Hematopoietic multipotent progenitor cell treated with erythropoietin and hydrocortisone succinate and interleukin-3 and kit ligand, for 8 days (in vitro differentiated cells): ENCODE measurements around the gene RGS2.

ENCODE experiments used
- DNase-seq: peaks from one replicate; pipeline ENCODE4 v3.0.0-alpha.2; 2015

RGS2 gene

GRCh38 chr1:192832492-192832891 is 23.7 kb downstream of the RGS2 start:
- DNase-seq = no peak

GRCh38 chr1:192835116-192835515 is 26.3 kb downstream of the RGS2 start:
- no peak for DNase-seq

DNA sequence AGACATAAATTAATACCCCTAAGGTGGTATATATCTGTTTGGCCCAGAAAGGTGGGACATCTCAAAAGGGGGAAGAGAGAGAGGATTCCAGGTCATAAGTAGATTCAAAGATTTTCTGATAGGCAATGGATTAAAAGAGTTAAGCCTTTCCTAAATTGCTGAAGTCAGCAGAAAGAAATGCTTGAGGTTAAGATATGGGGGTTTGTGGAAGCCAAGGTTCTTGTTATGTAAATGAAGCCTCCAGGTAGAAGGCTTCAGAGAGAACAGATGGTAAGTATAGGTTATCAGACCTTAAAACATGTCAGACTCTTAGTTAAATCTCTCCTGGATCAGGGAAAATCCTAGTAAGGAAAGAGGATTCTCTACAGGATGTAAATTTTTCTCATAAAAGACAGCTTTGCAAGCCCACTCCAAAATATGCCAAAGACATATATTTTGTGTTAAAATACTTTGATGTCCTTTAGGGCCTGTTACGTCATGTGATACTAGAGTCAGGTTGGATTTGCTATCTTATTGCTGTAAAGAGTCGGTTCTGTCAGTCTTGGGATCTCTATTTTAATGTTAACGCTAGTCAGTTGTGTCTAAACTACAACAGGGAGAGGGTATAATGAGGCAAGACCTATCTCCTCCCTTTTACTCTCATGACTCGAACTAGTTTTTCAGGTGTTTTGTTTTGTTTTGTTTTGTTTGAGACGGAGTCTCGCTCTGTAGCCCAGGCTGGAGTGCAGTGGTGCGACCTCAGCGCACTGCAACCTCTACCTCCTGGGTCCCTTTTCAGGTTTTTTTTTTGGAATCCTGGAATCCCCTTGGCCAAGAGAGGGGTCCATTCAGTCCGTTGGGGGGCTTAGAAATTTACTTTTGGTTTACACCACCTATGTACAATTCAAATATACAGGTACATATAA is 30.6 kb downstream of the RGS2 start:
- DNase-seq = no peak

GRCh38 chr1:192844360-192844759 is 35.5 kb downstream of the RGS2 start:
- DNase-seq = no peak

DNA sequence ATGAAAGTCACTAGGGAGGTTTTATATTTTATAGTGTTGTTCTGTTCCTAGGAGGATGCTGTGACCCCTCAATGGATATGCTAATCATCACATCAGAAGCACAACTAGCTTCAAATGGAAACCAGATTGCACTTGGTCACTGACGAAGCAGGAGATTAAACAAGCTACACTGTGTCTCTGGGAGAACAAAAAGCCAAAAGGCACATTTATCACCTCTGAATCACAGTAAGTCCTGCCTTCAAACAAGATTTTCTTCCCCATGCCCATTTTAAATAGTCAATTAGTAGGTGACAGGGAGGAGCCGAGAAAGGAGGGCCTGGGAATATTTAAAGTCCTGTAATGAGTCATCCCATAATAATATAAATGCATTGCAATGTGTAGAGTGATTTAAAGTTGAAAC is 38.1 kb downstream of the RGS2 start:
- DNase-seq = no peak

DNA sequence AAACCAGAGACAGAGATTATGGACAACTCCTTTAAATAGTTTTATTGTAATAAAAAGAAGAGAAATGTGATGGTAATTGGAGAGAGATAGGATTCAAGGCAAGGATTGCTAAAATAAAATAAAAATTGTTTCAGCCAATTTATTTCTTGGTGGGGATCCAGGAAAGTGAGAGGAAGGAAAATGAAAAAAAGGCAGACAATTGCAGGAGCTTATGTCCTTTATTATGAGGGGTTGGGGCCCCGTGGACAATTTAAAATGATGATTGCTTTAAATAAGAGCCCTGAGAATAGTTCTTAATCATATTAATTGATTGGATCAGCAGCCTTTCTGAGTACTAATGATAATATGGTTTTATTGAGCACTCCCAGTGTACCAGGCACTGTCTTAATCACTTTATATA is 40.2 kb downstream of the RGS2 start:
- DNase-seq = no peak

DNA sequence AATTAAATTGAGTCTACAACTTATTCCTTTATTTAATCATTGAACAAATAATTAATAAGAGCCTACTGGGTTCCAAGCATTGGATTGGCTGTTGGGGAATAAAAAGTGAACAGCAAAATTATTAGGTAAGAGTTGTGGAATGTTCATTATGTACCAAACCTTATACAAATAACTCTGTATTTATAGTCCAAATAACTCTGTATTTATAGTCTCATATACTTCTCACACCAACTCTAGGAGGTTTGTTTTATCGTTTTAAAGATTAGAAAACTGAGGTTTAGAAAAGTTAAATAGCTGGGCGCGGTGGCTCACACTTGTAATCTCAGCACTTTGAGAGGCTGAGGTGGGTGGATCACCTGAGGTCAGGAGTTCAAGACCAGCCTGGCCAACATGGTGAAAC is 40.6 kb downstream of the RGS2 start:
- DNase-seq = no peak

DNA sequence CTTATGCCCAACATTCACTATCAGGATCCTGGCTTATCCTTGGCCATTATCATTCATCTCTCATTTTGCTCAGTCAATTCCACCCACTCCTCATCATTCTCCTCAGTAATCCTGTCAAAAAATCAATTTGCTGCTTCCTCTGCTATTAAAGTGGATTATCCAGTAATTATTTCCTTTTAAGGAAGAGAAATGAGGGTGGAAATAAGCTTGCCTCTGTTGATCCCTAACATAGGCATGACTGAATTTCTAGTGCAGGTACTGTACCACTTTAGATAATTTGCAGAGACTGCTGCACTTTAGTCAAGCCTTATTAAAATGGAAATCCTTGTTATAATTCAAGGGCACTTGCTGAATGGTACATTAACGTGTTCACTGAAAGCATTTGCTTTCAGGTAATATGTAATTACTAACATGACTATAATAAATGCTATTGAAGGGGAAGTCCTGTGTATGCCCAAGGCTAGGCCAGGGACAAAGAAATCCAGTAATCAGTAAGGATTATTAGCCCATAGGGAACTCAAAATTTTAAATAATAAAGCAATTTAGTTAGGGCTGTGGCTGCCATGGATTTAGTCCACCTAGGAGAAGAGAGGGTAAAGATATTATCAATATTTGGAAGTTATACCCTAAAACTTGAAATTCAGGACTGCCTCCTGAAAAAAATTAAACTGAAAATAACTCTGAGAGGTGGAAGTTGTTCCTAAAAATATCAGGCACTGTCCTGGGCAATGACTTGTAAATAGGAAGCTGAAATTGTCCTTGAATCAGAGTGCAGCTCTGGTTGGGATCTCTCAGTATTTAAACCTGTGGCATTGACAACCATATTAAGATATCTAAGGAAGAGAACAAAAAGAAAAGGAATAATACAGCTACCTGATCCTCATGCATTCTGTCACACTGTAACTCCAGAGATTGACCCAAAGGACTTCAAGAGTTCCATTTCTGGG is 43.4 kb downstream of the RGS2 start:
- DNase-seq = no peak

GRCh38 chr1:192858456-192858855 is 49.6 kb downstream of the RGS2 start:
- DNase-seq = no peak

- DNase-seq = no peak
Measured at GRCh38 chr1:192859808-192860207, 51.0 kb downstream of the RGS2 start.

GRCh38 chr1:192860478-192861185 is 51.8 kb downstream of the RGS2 start:
- DNase-seq = no peak

DNA sequence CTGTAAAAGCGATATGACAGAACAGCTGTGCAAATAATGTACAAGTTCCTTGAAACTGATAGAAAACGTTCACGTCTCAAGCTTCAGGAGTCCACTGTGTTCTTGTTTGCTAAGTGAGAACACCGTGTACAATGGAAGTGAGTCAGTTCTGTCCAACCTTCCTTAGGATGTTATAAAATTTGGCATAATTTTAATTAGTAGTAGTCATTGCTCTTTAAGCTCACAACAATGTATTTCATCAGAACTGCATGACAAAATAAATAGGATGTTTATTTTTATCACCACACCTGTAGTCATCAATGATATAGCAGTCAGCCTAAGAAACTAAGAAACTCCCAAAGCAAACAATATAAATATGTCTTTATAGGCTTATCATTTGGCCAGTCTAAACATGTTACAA is 53.0 kb downstream of the RGS2 start:
- DNase-seq = no peak
